OCI-LY1 (cell line): ENCODE measurements around the gene DCAF15.

Experiments
- EZH2 ChIP-seq: fragments of 200-600 bp; sonication (generic), shearing (Covaris generic); IDR thresholded peaks from 2 replicates; pipeline ENCODE4 v1.8.0; 2017; ENCODE audit warnings: borderline replicate concordance, mixed run types, mild to moderate bottlenecking, antibody characterized with exemption, low read length, moderate library complexity, mixed read lengths
- TF ChIP-seq, protein P1 (sequence below): fragments of 200-600 bp; sonication (generic), shearing (Covaris generic); IDR thresholded peaks from 2 replicates; pipeline ENCODE4 v1.5.1; 2017; ENCODE audit warnings: mild to moderate bottlenecking, antibody characterized with exemption, low read length, moderate library complexity, mixed read lengths

- TF ChIP-seq, protein P1, sequence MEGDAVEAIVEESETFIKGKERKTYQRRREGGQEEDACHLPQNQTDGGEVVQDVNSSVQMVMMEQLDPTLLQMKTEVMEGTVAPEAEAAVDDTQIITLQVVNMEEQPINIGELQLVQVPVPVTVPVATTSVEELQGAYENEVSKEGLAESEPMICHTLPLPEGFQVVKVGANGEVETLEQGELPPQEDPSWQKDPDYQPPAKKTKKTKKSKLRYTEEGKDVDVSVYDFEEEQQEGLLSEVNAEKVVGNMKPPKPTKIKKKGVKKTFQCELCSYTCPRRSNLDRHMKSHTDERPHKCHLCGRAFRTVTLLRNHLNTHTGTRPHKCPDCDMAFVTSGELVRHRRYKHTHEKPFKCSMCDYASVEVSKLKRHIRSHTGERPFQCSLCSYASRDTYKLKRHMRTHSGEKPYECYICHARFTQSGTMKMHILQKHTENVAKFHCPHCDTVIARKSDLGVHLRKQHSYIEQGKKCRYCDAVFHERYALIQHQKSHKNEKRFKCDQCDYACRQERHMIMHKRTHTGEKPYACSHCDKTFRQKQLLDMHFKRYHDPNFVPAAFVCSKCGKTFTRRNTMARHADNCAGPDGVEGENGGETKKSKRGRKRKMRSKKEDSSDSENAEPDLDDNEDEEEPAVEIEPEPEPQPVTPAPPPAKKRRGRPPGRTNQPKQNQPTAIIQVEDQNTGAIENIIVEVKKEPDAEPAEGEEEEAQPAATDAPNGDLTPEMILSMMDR, result no peak
- TF ChIP-seq EZH2, result no peak
These were observed 46.1 kb downstream of the DCAF15 start for GRCh38 chr19:13998426-13998825.
